VCaP (cell line): ENCODE results near the gene GRIK3.

ENCODE experiments used
- H3K27ac ChIP-seq: fragments of 450-650 bp; 2 replicates; pipeline ENCODE4 v1.5.1; 2017
- TF ChIP-seq, protein P1 (sequence below): fragments of 450-650 bp; conservative IDR thresholded peaks from 2 replicates; pipeline ENCODE4 v1.5.1; 2017; ENCODE audit warnings: mild to moderate bottlenecking, moderate library complexity

GRIK3 gene

DNA sequence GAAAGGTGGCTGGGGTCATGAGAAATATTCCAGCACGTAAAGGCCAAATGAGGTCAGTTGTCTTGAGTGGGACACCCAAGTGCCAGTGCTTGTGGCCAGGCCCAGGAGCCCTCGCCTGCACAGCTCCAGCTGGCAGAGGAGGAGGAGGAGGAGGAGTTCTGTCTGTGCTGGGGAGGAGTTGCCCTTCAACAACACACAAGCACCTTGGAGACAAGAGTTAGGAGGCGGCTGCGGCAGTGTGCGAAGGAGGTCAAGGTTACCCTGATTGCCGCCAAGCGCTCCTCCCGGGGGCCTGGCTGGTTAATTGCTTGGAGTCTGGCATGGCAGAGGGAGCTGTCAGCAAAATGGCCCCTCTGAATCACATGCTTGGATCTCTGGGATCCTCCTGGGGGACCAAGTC is 45.1 kb downstream of the GRIK3 start:
- H3K27ac ChIP-seq: no peak overlapping the region
- TF ChIP-seq, protein P1, sequence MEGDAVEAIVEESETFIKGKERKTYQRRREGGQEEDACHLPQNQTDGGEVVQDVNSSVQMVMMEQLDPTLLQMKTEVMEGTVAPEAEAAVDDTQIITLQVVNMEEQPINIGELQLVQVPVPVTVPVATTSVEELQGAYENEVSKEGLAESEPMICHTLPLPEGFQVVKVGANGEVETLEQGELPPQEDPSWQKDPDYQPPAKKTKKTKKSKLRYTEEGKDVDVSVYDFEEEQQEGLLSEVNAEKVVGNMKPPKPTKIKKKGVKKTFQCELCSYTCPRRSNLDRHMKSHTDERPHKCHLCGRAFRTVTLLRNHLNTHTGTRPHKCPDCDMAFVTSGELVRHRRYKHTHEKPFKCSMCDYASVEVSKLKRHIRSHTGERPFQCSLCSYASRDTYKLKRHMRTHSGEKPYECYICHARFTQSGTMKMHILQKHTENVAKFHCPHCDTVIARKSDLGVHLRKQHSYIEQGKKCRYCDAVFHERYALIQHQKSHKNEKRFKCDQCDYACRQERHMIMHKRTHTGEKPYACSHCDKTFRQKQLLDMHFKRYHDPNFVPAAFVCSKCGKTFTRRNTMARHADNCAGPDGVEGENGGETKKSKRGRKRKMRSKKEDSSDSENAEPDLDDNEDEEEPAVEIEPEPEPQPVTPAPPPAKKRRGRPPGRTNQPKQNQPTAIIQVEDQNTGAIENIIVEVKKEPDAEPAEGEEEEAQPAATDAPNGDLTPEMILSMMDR: no peak

DNA sequence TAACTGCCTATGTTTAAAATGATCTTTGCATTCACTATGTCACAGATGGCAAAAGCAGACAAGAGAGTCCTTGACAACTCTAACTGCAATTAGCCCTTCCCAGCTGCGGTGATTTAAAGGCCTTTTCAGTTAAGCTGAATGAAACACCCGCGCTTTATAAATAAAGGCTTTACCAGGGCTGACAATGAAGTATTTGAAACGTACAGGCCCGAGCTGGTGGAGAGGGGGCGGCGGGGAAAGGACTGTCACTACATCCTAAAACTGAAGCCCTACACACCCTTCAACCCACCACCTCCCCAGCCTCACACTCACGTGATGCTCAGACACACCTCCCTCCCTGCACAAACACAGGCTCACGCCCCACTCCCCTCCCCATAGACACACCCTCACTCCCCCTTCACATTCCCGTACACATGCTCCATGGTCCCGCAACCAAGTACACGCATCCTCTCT is 45.5 kb downstream of the GRIK3 start:
- TF ChIP-seq, protein P1: no peak
- H3K27ac ChIP-seq: no peak overlapping the region

DNA sequence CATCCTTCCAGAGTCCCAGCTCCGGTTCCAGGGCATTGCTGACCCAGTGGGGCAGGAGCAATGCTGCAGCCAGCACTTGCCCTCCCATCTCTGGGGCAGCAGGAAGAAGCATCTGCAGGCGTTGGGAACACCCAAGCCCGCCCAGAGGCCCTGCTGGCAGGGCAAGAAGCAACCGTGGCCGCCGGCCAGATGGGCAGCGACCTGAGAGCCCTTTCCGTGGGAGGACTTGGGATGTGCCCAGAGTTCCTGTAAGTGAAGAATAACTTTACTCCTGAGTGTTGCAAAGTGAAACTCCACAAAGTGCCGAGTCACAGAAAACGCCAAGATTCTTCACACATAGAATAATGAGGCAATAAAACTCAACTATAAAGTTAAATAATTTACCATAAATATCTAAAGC is 46.0 kb downstream of the GRIK3 start:
- TF ChIP-seq, protein P1: no peak
- no peak overlapping the region for H3K27ac ChIP-seq

DNA sequence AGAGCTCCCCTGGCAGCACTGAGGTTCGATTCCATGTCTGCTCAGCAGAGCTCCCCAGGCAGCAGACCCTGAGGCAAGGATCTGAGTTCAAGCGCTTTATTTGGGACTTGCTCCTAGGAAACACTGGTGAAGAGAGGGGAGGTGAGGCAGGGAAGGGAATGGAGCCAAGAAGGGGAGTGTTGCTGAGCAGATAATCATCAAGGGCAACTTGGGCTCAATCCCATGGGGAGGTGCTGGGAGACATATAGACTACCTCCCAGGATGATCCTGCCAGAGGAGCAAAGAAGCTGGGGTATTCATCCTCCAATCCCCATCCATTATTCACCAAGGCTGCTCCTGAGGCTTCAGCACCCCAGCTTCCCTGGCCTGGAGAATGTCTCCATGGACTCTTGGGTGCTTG is 47.0 kb downstream of the GRIK3 start:
- TF ChIP-seq, protein P1: no peak
- H3K27ac ChIP-seq: no peak overlapping the region

DNA sequence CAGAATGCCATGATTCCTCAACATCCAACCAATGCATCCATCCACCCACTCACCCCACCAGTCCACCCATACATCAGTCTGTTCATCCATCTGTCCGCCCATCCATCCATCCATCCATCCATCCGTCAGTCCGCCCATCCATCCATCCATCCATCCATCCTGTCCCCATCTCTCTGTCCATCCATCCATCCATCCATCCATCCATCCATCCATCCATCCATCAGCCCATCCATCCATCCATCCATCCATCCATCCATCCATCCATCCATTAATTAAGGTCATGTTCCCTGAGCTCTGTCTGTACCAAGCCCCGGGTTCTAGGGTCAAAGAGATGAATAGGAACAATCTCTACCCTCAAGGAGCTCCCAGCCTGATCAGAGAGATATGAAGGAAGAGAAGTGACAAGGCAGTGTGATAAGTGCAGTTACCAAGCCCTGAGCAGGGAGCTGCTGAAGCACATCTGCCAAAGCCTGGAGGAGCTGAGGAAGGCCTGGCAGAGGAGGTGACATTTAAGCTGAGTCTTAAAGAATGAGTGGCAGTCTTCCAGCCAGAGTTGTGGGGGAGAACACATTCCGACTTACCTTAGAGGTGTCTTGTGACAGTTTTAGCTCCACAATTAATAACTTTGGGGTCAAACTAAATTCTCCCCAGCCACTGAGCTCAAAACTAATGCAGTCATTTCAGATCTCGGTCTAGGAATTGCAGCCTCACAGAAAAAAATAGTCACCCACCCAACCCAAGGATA is 47.9 kb downstream of the GRIK3 start:
- H3K27ac ChIP-seq: no peak overlapping the region
- TF ChIP-seq, protein P1: no peak

DNA sequence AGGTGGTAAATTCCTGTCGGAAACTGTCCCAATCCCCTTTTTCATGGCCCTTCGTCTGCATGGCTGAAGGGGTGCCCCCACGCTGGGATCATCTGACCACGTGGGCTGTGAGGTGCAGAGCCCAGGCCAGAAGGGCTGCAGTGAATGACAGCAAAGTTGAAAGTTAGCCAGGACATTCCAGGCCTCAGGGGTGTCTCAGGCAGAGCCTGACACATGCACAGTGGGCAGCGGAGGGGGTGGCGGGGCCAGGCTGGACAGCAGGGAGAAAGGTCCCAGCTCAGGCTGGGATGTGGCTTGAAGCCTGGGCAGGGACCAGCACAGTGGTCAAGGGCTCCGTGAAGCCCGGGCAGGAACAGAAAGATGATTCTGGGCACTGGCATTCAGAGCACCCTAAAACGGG is 49.6 kb downstream of the GRIK3 start:
- H3K27ac ChIP-seq: no peak overlapping the region
- TF ChIP-seq, protein P1: no peak

DNA sequence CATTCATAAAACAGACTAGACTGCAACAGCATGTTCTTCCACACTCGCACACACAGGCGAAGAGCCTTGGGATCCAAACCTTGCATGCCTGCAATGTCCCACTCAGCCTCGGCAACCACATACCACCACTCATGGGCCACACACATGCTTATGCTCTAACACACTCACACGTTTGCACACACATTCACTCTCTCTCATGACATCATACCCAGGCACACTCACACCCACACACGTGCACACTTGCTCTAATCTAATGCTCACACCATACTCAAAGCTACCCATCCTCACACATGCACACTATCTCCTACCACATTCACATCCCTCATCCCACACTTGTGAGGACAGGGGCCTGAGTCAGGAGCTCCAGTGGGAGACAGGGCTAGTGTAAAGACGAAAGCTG is 50.3 kb downstream of the GRIK3 start:
- H3K27ac ChIP-seq: no peak overlapping the region
- TF ChIP-seq, protein P1: no peak
